Measurements from ENCODE around the gene CDH4. TPM values are rescaled to one million over a fixed set of nuclear protein-coding genes. Genes with fewer than 3 reads are reported as not detected.
A peak's percentile ranks its signal among the peaks of the same experiment; 100 is the strongest.
"Not testable (repeated sequence)": the region's sequence is repeated elsewhere in the genome, so short reads cannot be mapped to it uniquely, and the experiment has no call there.

Gene CDH4
- total RNA-seq, 1 experiment from 2014 or later, result 0.13 TPM

- Histone ChIP-seq H3K9me3 (replicated peaks) (no peaks in the 10 kb centered on the region), H3K4me3 (no peak overlapping the region), H3K27me3 (replicated peaks) (no peaks in the 10 kb centered on the region), H3K27ac (no peak overlapping the region), H3K4me1 (replicated peaks) (no peaks in the 10 kb centered on the region), H3K36me3 (no peaks in the 10 kb centered on the region)
- DNase-seq (ENCODE audit: low read depth in 1 of 2, low spot score in 2 of 2), result no peak
Measured at GRCh38 chr20:61416546-61416945, 164.5 kb downstream of the CDH4 start.

GRCh38 chr20:61417221-61417941 is 165.3 kb downstream of the CDH4 start:
- Histone ChIP-seq H3K4me3 (no peak overlapping the region), H3K9me3 (replicated peaks) (no peaks in the 10 kb centered on the region), H3K27me3 (replicated peaks) (no peaks in the 10 kb centered on the region), H3K36me3 (no peaks in the 10 kb centered on the region), H3K4me1 (replicated peaks) (no peaks in the 10 kb centered on the region), H3K27ac (no peak overlapping the region)
- DNase-seq (ENCODE audit: low read depth in 1 of 2, low spot score in 2 of 2), result no peak

DNA sequence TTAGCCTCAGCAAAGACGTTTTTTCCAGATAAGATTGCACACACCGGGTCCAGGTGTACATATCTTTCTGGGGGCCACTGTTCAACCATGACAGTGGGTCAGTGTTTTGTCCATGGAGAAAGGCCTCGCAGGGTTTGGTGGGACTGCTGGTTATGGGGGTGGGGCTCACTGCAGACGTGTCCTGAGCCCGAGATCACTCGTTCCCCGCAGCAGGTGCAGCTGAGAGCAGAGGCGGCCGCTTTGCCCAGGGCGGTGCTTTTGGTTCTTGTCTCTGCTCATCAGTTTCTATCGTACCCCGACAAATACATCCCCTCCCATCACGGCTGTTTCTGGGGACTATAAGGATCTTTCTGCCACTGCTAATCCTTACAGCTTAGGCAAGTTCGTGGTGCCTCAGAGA is 166.9 kb downstream of the CDH4 start:
- Histone ChIP-seq H3K36me3 (no peaks in the 10 kb centered on the region), H3K27ac (no peak overlapping the region)

GRCh38 chr20:61419501-61419900 is 167.4 kb downstream of the CDH4 start:
- no peak overlapping the region for H3K4me3 ChIP-seq
- no peaks in the 10 kb centered on the region for H3K9me3 ChIP-seq (replicated peaks)
- H3K27ac ChIP-seq, result no peak overlapping the region
- H3K36me3 ChIP-seq, result no peaks in the 10 kb centered on the region
- peaks cover 4% of the 10 kb centered on the region for H3K4me1 ChIP-seq (replicated peaks)
- DNase-seq (ENCODE audit: low read depth in 1 of 2, low spot score in 2 of 2), result no peak
- no peaks in the 10 kb centered on the region for H3K27me3 ChIP-seq (replicated peaks)

More for the DNA sequence above, 166.9 kb downstream of the CDH4 start:
- H3K27me3 ChIP-seq (replicated peaks), result no peaks in the 10 kb centered on the region
- no peak overlapping the region for H3K4me3 ChIP-seq
- DNase-seq (ENCODE audit: low read depth in 1 of 2, low spot score in 2 of 2), result no peak
- H3K9me3 ChIP-seq (replicated peaks), result no peaks in the 10 kb centered on the region
- H3K4me1 ChIP-seq (replicated peaks), result no peaks in the 10 kb centered on the region; the same call in 1 of the 2 replicates

DNA sequence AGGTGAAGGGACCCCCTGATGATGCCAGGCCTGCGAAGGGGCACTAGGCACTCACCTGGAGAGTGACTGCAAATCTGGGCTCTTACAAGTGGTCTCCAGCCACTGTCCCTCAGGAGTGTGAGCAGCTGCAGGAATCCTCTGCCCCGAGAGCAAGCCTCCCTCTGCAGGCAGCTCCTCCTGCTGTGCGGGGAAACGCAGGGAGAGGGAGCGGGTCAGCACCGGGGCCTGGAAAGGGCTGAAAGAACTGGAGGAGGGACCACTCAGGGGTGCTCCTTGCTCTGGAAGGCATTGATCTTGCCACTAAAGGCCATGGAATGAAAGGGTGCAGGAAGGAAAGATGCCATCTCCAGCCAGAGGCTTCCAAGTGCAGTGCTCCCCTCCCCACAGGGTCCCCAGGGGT is 168.0 kb downstream of the CDH4 start:
- no peaks in the 10 kb centered on the region for H3K27me3 ChIP-seq (replicated peaks)
- H3K4me3 ChIP-seq, result no peak overlapping the region
- peaks cover 9% of the 10 kb centered on the region for H3K4me1 ChIP-seq (replicated peaks)
- H3K9me3 ChIP-seq (replicated peaks), result no peaks in the 10 kb centered on the region
- no peak for DNase-seq (ENCODE audit: low read depth in 1 of 2, low spot score in 2 of 2)
- no peaks in the 10 kb centered on the region for H3K36me3 ChIP-seq
- H3K27ac ChIP-seq, result no peak overlapping the region

- H3K27me3 ChIP-seq (replicated peaks), result no peaks in the 10 kb centered on the region
- peaks cover 11% of the 10 kb centered on the region for H3K4me1 ChIP-seq (replicated peaks)
- no peak for DNase-seq (ENCODE audit: low read depth in 1 of 2, low spot score in 2 of 2)
- H3K4me3 ChIP-seq, result no peak overlapping the region
- H3K36me3 ChIP-seq, result no peaks in the 10 kb centered on the region
- no peak overlapping the region for H3K27ac ChIP-seq
- no peaks in the 10 kb centered on the region for H3K9me3 ChIP-seq (replicated peaks)
Measured at GRCh38 chr20:61420781-61421180, 168.7 kb downstream of the CDH4 start.

DNA sequence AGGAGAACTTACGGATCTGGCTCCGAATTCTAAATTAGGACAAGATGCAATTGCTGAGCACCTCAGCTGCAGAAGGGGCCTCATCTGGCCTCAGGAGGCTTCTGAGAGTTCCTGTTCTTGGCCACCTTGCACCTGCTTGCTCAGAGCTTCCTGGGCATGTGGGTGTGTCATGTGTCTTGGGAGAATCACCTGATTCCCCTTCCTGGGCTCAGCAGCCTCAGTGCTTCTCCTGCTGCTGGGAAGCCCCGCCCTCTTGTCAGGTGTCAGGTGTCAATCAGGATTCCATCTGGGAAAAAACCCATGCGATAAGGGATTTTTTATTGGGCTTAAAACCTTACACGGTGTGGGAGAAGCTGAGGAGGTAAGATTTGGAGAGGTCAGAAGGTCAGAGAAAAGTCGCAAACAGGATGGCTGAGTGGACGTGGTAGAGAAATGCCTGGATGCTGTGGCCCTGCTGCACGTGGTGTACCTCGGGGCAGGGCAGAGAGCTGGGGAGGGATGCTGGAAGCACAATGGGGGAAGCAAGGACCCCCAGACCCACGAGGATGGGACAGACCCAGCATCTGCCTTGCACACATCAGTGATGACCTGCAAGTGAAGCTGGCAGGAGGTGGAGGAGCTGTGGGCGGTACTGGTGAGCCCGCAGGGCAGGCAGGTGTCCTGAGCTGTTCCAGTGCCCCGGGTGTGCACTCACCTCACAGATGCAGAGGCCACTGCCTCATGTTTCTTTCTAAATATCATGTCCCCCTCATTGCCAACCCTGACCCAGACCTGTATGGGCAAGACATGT is 170.8 kb downstream of the CDH4 start:
- no peak for DNase-seq (ENCODE audit: low read depth in 1 of 2, low spot score in 2 of 2)
- H3K4me3 ChIP-seq, result no peak overlapping the region
- no peak overlapping the region for H3K27ac ChIP-seq
- no peaks in the 10 kb centered on the region for H3K27me3 ChIP-seq (replicated peaks)
- H3K9me3 ChIP-seq (replicated peaks), result no peaks in the 10 kb centered on the region
- H3K36me3 ChIP-seq, result no peaks in the 10 kb centered on the region
- peaks cover 11% of the 10 kb centered on the region for H3K4me1 ChIP-seq (replicated peaks)

DNA sequence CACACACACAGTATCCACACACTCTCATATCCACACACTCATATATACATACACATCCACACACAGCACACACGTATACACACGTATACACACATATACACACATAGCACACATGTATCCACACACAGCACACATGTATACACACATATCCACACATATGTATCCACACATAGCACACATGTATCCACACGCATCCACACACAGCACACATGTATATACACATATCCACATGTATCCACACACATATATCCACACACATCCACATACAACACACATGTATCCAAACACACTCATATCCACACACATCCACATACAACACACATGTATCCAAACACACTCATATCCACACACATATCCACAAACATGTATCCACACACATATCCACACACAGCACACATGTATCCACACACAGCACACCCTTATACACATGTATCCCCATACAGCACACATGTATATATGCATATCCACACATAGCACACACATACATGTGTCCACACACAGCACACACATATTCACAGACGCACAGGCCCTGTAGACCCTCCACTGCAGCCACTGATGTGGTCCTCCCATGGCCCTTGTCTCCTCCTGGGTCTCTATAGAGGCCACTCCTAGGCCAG is 172.1 kb downstream of the CDH4 start:
- Histone ChIP-seq H3K27ac (no peak overlapping the region), H3K27me3 (replicated peaks) (peaks cover 6% of the 10 kb centered on the region; the same call in 1 of the 2 replicates), H3K4me3 (no peak overlapping the region), H3K4me1 (replicated peaks) (peaks cover 11% of the 10 kb centered on the region), H3K9me3 (replicated peaks) (no peaks in the 10 kb centered on the region), H3K36me3 (no peaks in the 10 kb centered on the region)
- DNase-seq (ENCODE audit: low read depth in 1 of 2, low spot score in 2 of 2), result no peak

DNA sequence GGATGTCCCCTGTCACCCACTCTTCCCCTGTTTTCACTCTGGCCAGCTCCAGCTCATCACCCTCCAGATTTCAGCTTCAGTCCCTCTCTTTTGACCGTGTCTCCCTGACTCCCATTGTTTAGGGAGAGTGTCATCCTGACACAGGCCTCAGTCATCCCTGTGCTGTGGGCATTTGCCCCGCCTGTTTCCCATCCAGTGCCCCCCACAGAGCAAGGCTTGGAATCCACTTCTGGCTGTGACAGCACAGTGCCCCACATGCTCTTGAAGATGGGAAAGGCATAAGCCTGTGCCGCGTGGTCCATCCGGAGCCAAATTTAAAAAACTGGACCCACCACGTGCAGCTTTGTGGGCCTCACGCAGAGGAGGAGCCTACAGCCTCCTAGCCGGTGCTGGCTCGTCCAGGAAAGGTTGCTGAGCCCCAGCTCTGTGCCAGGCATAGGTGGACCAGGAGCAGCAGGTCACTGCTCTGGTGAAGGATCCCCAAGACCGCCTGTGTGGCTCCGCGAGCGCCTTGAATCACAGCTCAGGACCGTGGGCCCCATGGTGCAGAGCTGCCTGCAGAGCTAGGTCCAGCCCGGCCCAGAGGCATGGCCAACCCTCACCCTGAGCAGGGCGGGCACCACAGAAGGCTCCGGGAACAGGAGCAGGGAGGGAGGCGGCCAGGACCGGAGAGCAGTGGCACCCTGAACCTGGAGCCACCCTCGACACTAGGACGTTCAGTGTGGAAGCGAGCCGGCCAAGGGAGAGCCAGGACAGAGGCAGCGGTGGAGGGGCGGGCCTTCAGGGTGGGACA is 172.8 kb downstream of the CDH4 start:
- no peak overlapping the region for H3K4me3 ChIP-seq
- H3K4me1 ChIP-seq (replicated peaks), result peaks cover 11% of the 10 kb centered on the region
- H3K27me3 ChIP-seq (replicated peaks), result peaks cover 6% of the 10 kb centered on the region; the same call in 1 of the 2 replicates
- no peak overlapping the region for H3K27ac ChIP-seq
- no peaks in the 10 kb centered on the region for H3K9me3 ChIP-seq (replicated peaks)
- H3K36me3 ChIP-seq, result no peaks in the 10 kb centered on the region
- DNase-seq (ENCODE audit: low read depth in 1 of 2, low spot score in 2 of 2), result peak in 1 of 2 experiments; percentile 25

GRCh38 chr20:61425541-61425991 is 173.5 kb downstream of the CDH4 start:
- H3K36me3 ChIP-seq; H3K4me3 ChIP-seq; DNase-seq (ENCODE audit: low read depth in 1 of 2, low spot score in 2 of 2); H3K27ac ChIP-seq; H3K27me3 ChIP-seq (replicated peaks); H3K9me3 ChIP-seq (replicated peaks): not testable (repeated sequence)
- H3K4me1 ChIP-seq (replicated peaks), result peaks cover 11% of the 10 kb centered on the region

DNA sequence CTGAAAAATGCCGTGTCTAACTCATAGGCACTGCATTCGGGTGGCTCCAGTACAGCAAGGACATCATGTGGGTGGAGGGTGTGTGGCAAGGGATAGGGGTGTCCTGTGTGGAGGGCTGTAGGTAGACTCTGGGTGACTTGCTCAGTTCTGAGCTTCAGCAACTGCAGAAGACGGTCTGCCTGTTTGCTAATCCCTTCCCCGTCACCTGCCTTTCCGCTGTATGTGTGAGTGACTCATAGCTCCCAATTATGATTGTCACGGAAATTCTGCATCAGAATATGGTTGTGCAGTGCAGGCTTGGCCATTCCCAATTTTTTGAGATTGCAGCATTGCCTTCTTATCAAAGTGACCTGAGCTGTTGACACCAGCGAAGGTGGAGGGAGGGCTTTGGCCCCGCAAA is 174.3 kb downstream of the CDH4 start:
- no peaks in the 10 kb centered on the region for H3K9me3 ChIP-seq (replicated peaks)
- H3K4me1 ChIP-seq (replicated peaks), result peaks cover 11% of the 10 kb centered on the region
- no peaks in the 10 kb centered on the region for H3K36me3 ChIP-seq
- no peak overlapping the region for H3K27ac ChIP-seq
- no peak overlapping the region for H3K4me3 ChIP-seq
- no peak for DNase-seq (ENCODE audit: low read depth in 1 of 2, low spot score in 2 of 2)
- peaks cover 6% of the 10 kb centered on the region; the same call in 1 of the 2 replicates for H3K27me3 ChIP-seq (replicated peaks)

- DNase-seq (ENCODE audit: low read depth in 1 of 2, low spot score in 2 of 2), result no peak
- Histone ChIP-seq H3K36me3 (no peaks in the 10 kb centered on the region), H3K27me3 (replicated peaks) (peaks cover 6% of the 10 kb centered on the region; the same call in 1 of the 2 replicates), H3K4me1 (replicated peaks) (peaks cover 6% of the 10 kb centered on the region), H3K27ac (no peak overlapping the region), H3K9me3 (replicated peaks) (no peaks in the 10 kb centered on the region), H3K4me3 (no peak overlapping the region)
Measured at GRCh38 chr20:61429458-61430227, 177.6 kb downstream of the CDH4 start.

DNA sequence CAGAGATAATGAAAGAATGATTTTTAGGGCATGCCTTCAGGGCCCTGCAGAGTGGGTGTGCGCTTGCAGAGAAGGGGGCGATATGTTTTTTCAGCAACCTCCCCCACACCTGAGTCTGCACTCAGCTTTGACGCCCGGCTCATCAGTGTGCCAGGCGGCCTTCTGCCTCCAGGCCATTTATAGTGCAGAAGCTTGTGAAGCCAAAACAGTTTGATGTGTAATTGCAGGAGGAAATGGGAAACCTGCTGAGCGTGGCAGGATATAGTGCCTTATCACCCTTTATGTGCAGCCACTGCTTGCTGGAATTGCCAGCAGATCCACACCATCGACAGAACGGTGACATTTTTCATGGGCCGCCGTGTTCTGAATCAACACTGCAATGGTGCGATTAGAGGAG is 178.2 kb downstream of the CDH4 start:
- Histone ChIP-seq H3K4me3 (no peak overlapping the region), H3K9me3 (replicated peaks) (no peaks in the 10 kb centered on the region), H3K4me1 (replicated peaks) (peaks cover 2% of the 10 kb centered on the region; the same call in 1 of the 2 replicates), H3K27ac (no peak overlapping the region), H3K27me3 (replicated peaks) (peaks cover 6% of the 10 kb centered on the region; the same call in 1 of the 2 replicates), H3K36me3 (no peaks in the 10 kb centered on the region)
- no peak for DNase-seq (ENCODE audit: low read depth in 1 of 2, low spot score in 2 of 2)
